Chondrocyte (in vitro differentiated cells): Measurements from ENCODE around the gene GAS2L1. TPM values are rescaled to one million over a fixed set of nuclear protein-coding genes. Genes with fewer than 3 reads are reported as not detected.

ENCODE experiments used
- DNase-seq: peaks from one replicate; pipeline ENCODE4 v3.0.0; 2021; ENCODE audit warnings: mixed read lengths, low spot score
- H3K27ac Mint-ChIP-seq: one replicate; pipeline ENCODE4 v1.8.0; 2021; ENCODE audit warnings: mild to moderate bottlenecking, moderate library complexity, mixed read lengths; ENCODE audit not compliant: unreplicated experiment
- H3K27me3 Mint-ChIP-seq: 2 replicates; pipeline ENCODE4 v1.8.0; 2021; ENCODE audit warnings: low read depth, mixed read lengths
- H3K36me3 Mint-ChIP-seq: 2 replicates; pipeline ENCODE4 v1.8.0; 2021; ENCODE audit warnings: low read depth, mixed read lengths
- H3K4me1 Mint-ChIP-seq: 2 replicates; pipeline ENCODE4 v1.8.0; 2021; ENCODE audit warnings: low read depth, mild to moderate bottlenecking, mixed read lengths
- H3K4me3 Mint-ChIP-seq: one replicate; pipeline ENCODE4 v1.8.0; 2021; ENCODE audit warnings: mild to moderate bottlenecking, moderate library complexity, mixed read lengths; ENCODE audit not compliant: unreplicated experiment
- H3K9me3 Mint-ChIP-seq: 2 replicates; pipeline ENCODE4 v1.8.0; 2021; ENCODE audit warnings: low read depth, mixed read lengths
- CTCF ChIP-seq: fragments of 200-600 bp; sonication (generic); IDR thresholded peaks from 2 replicates; pipeline ENCODE4 v1.5.0; 2021; ENCODE audit warnings: antibody characterized with exemption, mild to moderate bottlenecking, moderate library complexity
- total RNA-seq: library from RNA; stranded (reverse); gene quantifications from 3 replicates; pipeline ENCODE4 v1.2.1, GENCODE V29; 2021

GAS2L1 gene
- total RNA-seq, 1 donor from 2014 or later, result 34.5 TPM

GRCh38 chr22:29337631-29338284 is 31.3 kb downstream of the GAS2L1 start:
- DNase-seq, result no peak
- peaks cover 47% of the 10 kb centered on the region for H3K36me3 Mint-ChIP-seq
- no peak overlapping the region for H3K27ac Mint-ChIP-seq
- H3K4me3 Mint-ChIP-seq, result no peak overlapping the region
- TF ChIP-seq CTCF, result no peak
- no peaks in the 10 kb centered on the region for H3K27me3 Mint-ChIP-seq
- H3K4me1 Mint-ChIP-seq, result peaks cover 12% of the 10 kb centered on the region
- H3K9me3 Mint-ChIP-seq, result no peaks in the 10 kb centered on the region

DNA sequence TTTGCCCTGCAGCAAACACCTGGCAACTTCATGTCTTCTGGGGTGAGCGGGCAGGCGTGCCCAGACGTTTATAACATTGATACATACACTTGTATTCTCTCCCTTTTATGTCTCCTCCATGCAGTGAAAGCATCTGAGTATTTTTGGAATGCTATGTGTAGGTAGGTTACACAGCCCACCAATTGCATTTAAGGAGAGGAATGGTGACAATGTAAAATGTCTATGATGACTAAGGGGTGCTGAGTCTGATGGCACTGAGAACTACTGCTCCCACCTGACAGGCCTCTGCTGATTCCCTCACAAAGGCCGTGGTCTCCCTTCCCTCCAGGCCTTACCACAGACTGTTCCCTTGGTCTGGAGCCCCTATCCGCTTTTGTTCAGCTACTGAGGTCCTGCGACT is 31.9 kb downstream of the GAS2L1 start:
- no peak for DNase-seq
- peaks cover 18% of the 10 kb centered on the region for H3K4me1 Mint-ChIP-seq
- no peak overlapping the region for H3K4me3 Mint-ChIP-seq
- no peak for TF ChIP-seq CTCF
- peaks cover 49% of the 10 kb centered on the region for H3K36me3 Mint-ChIP-seq
- no peaks in the 10 kb centered on the region for H3K27me3 Mint-ChIP-seq
- no peaks in the 10 kb centered on the region for H3K9me3 Mint-ChIP-seq
- no peak overlapping the region for H3K27ac Mint-ChIP-seq

DNA sequence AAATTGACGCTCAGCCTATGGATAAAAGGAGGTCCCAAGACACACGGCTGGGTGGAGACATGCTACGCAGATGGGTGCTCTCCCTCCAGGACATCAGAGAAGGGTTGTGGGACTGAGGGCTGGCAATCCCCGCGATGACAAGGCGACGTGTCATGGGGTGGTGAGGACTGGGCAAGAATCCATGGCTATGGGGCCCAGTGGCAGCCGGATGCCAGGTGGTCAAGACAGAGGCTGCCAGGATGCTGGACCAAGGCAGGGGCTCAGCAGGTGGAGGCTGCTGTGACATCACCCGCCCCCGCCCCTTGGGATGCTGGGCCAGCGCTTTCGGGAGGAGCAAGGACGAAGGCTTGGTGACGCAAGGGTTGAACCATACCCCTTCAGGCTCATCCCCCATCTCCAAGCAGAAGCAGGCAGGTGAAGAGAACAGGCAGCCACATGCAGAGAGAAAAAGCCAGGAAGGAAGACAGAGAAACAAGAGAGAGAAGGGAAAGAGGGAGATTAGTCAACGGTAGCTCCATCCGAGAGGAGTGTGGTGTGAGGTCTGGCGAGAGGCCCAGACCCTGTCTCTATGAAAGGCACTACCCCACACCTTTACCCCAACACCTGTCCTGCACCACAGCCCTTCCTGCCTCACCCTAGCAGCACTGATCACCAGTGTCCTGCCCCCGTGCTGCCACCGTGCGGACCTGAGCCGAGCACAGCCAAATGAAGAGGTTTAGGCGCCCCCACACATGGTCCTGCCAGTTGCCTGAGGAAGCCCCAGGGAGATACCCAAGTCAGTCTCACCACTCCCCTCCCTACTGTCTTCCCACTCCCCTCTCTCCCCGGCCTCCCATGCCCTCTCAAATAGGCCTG is 33.2 kb downstream of the GAS2L1 start:
- no peak overlapping the region for H3K4me3 Mint-ChIP-seq
- H3K9me3 Mint-ChIP-seq, result no peaks in the 10 kb centered on the region
- H3K27ac Mint-ChIP-seq, result no peak overlapping the region
- TF ChIP-seq CTCF, result no peak
- H3K36me3 Mint-ChIP-seq, result peaks cover 44% of the 10 kb centered on the region
- DNase-seq, result no peak
- no peaks in the 10 kb centered on the region for H3K27me3 Mint-ChIP-seq
- H3K4me1 Mint-ChIP-seq, result peaks cover 28% of the 10 kb centered on the region

DNA sequence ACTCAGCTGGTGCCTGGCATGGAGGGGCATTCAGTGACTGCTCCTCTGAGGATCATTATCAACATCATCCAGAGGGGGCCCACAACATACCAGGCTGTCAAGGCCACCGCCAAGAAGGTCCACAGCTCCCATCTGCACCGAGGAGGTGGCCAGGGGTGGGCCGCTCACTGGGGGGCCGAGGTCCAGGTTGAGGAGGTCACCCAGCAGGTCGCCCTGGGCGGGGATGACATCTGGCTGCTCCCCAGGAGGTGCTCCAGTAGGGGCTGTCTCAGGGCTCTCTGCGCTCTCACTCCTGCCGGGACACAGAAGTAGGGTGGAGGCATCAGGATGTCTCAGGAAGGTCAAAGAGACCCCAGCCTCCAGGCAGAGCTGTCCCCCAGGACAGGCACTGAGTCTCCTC is 34.1 kb downstream of the GAS2L1 start:
- H3K4me1 Mint-ChIP-seq, result peaks cover 21% of the 10 kb centered on the region
- no peak for TF ChIP-seq CTCF

GRCh38 chr22:29341056-29341848 is 34.8 kb downstream of the GAS2L1 start:
- Mint-ChIP-seq H3K9me3 (no peaks in the 10 kb centered on the region), H3K27me3 (no peaks in the 10 kb centered on the region), H3K36me3 (peaks cover 34% of the 10 kb centered on the region), H3K27ac (no peak overlapping the region), H3K4me3 (no peak overlapping the region), H3K4me1 (peaks cover 23% of the 10 kb centered on the region)
- no peak for TF ChIP-seq CTCF
- DNase-seq, result no peak

More for the DNA sequence above, 34.1 kb downstream of the GAS2L1 start:
- Mint-ChIP-seq H3K9me3 (no peaks in the 10 kb centered on the region), H3K27me3 (no peaks in the 10 kb centered on the region), H3K27ac (no peak overlapping the region), H3K36me3 (peaks cover 41% of the 10 kb centered on the region), H3K4me3 (no peak overlapping the region)
- no peak for DNase-seq
